AG04449 (cell line): ENCODE measurements around the gene INS.

Experiments used
- CTCF ChIA-PET: fragments of 350-600 bp; formaldehyde crosslinking; extraction: SDS; loops from one replicate; lab custom pipeline; 2021; ENCODE audit warnings: antibody characterized with exemption; lab: Yijun Ruan, JAX
- POLR2A ChIA-PET: fragments of 400-600, 350-600 bp; formaldehyde crosslinking; extraction: SDS; loops from one replicate; lab custom pipeline; 2020; ENCODE audit warnings: antibody characterized with exemption, inconsistent platforms; lab: Yijun Ruan, JAX
- DNase-seq: peaks from one replicate; pipeline ENCODE4 v3.0.0-alpha.2; 2010; ENCODE audit warnings: low read depth, low spot score
- H3K4me3 ChIP-seq: 2 replicates; pipeline ENCODE4 v1.5.1; 2011; ENCODE audit warnings: low read depth, mild to moderate bottlenecking, control low read depth, low read length
- TF ChIP-seq, protein P1 (sequence below): IDR thresholded peaks from one replicate; pipeline ENCODE4 v1.5.1; 2011; ENCODE audit warnings: mild to moderate bottlenecking, moderate library complexity, low read length, control low read depth, inconsistent platforms; ENCODE audit not compliant: insufficient read depth; ENCODE audit errors: missing control alignments

The INS gene

DNA sequence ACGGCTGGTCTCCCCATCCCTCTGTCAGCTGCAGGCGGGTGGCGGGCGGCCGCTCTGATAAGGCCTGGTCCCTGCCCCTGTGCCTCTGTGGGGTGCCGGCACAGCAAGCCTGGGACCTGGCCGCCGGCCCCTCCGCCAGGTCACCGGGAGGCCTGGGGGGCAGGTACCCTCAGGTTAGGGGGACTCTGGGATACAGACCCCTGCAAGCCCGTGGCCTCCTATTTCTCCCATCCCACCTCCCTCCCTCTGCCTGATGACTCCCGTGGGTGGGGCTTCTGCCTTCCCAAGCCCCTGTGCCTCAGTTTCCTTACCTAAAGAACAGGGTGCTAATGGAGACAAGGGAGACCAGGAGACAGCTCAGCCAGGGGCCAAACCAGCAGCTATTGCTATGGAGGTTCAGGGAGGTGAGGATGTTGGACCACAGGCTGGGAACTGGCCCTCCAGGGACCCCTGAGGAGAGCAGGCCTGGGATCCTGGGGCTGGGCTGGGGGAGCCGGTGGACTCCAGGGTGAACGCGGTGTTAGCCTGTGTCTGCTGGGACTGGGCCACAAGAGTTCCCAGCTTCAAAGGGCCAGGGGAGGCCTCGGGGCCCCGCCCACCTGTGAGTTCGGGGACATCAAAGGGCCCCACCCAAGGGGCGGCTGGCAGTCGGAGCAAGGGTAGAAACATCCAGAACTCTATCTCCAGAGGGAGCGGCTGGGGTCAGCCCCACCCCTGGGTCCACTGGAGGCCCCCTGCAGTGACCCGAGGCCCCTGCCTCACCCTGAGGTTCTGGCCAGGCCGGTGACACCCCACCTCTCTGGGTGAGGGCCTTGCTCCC is 42.6 kb upstream of the INS start:
- no peak overlapping the region for H3K4me3 ChIP-seq
- no peak for DNase-seq
- TF ChIP-seq, protein P1, sequence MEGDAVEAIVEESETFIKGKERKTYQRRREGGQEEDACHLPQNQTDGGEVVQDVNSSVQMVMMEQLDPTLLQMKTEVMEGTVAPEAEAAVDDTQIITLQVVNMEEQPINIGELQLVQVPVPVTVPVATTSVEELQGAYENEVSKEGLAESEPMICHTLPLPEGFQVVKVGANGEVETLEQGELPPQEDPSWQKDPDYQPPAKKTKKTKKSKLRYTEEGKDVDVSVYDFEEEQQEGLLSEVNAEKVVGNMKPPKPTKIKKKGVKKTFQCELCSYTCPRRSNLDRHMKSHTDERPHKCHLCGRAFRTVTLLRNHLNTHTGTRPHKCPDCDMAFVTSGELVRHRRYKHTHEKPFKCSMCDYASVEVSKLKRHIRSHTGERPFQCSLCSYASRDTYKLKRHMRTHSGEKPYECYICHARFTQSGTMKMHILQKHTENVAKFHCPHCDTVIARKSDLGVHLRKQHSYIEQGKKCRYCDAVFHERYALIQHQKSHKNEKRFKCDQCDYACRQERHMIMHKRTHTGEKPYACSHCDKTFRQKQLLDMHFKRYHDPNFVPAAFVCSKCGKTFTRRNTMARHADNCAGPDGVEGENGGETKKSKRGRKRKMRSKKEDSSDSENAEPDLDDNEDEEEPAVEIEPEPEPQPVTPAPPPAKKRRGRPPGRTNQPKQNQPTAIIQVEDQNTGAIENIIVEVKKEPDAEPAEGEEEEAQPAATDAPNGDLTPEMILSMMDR, result no peak
- ChIA-PET CTCF (interaction anchor here (1.4 to 7.9 kb wide), 4 partner anchors 9 to 217 kb away, joined by 4 to 216 read pairs (median 9); no protein-coding TSS in a partner anchor), POLR2A (no interaction called here)

GRCh38 chr11:2202900-2203439 is 42.0 kb upstream of the INS start:
- ChIA-PET CTCF (interaction anchor here (1.5 to 7.9 kb wide), 3 partner anchors 8 to 218 kb away, joined by 4 to 216 read pairs (median 12); no protein-coding TSS in a partner anchor), POLR2A (no interaction called here)
- no peak for DNase-seq
- no peak overlapping the region for H3K4me3 ChIP-seq
- TF ChIP-seq, protein P1, result no peak

GRCh38 chr11:2202071-2202899 is 41.3 kb upstream of the INS start:
- H3K4me3 ChIP-seq, result no peak overlapping the region
- no peak for DNase-seq
- TF ChIP-seq, protein P1, result no peak
- CTCF ChIA-PET, result interaction anchor here (1.5 to 7.9 kb wide), 3 partner anchors 8 to 219 kb away, joined by 4 to 216 read pairs (median 12); no protein-coding TSS in a partner anchor
- POLR2A ChIA-PET, result no interaction called here

- TF ChIP-seq, protein P1, result no peak
- ChIA-PET CTCF (interaction anchor here (7.9 kb wide), 1 partner anchor 219 kb away, joined by 216 read pairs; no protein-coding TSS in a partner anchor), POLR2A (no interaction called here)
These were observed 40.5 kb upstream of the INS start for GRCh38 chr11:2201542-2201941.

DNA sequence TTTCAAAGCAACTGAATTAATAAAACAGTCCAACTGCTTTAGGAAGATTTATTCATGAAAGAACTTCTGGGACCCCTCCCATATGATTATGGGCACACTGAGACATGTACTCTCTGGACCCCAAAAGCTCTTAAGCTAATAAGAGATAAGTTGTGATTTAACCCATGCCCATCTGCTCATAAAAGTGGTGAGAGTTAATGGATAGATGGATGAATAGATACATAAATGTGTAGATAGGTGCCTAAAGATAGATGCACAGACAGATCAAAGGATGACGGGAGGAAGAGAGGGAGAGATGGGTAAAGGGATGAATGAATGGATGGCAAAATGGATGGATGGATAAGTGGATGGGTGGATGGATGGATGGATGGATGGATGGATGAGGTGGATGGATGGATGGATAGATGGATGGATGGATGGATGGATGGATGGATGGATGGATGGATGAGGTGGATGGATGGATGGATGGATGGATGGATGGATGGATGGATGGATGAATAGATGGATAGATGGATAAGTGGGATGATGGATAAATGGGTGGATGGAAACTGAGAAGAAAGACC is 40.0 kb upstream of the INS start:
- no peak overlapping the region for H3K4me3 ChIP-seq
- POLR2A ChIA-PET, result no interaction called here
- CTCF ChIA-PET, result interaction anchor here (0.7 to 7.9 kb wide), 2 partner anchors 104 to 220 kb away, joined by 3 to 216 read pairs; no protein-coding TSS in a partner anchor
- TF ChIP-seq, protein P1, result no peak
- DNase-seq, result no peak

More at GRCh38 chr11:2201542-2201941, 40.5 kb upstream of the INS start:
- H3K4me3 ChIP-seq, result no peak overlapping the region
- no peak for DNase-seq
